Small intestine (tissue), 7 donors: ENCODE measurements around the gene CACNA2D4. TPM values are rescaled to one million over a fixed set of nuclear protein-coding genes. Genes with fewer than 3 reads are reported as not detected.

Experiments used
- DNase-seq, 2 donors: peaks; one replicate each; pipeline versions ENCODE4 v3.0.0 to v3.0.0-alpha.2; 2013
- FAIRE-seq: peaks from 2 replicates; lab custom pipeline; 2012; peaks lifted over from hg19 to GRCh38; lab: Jason Lieb, UNC
- H3K27ac ChIP-seq, 3 donors: one replicate each; pipeline ENCODE4 v1.5.1; 2013; ENCODE audit warnings: low read length in 2 of 3, mild to moderate bottlenecking in 2 of 3, control low read depth in 1 of 3, inconsistent platforms in 1 of 3, low read depth in 1 of 3, moderate library complexity in 1 of 3
- H3K27me3 ChIP-seq, 3 donors: one replicate each; pipeline ENCODE4 v1.6.1; 2013; ENCODE audit warnings: low read length in 3 of 3, inconsistent platforms in 1 of 3; ENCODE audit not compliant: control insufficient read depth in 3 of 3, insufficient read depth in 3 of 3
- H3K36me3 ChIP-seq, 3 donors: one replicate each; pipeline ENCODE4 v1.6.1; 2013; ENCODE audit warnings: low read length in 3 of 3, inconsistent platforms in 1 of 3, low read depth in 1 of 3, mild to moderate bottlenecking in 1 of 3, moderate library complexity in 1 of 3; ENCODE audit not compliant: control insufficient read depth in 3 of 3, insufficient read depth in 2 of 3
- H3K4me1 ChIP-seq, 3 donors: one replicate each; pipeline ENCODE4 v1.6.1; 2013; ENCODE audit warnings: low read length in 2 of 3, inconsistent platforms in 1 of 3, low read depth in 1 of 3, mild to moderate bottlenecking in 1 of 3, moderate library complexity in 1 of 3; ENCODE audit not compliant: control insufficient read depth in 3 of 3, insufficient read depth in 2 of 3
- H3K4me3 ChIP-seq, 3 donors: one replicate each; pipeline ENCODE4 v1.5.1; 2013; ENCODE audit warnings: low read length in 3 of 3, control low read depth in 1 of 3, inconsistent platforms in 1 of 3, low read depth in 1 of 3, mild to moderate bottlenecking in 1 of 3, moderate library complexity in 1 of 3
- H3K9me3 ChIP-seq, 2 donors: one replicate each; pipeline ENCODE4 v1.6.1; 2013; ENCODE audit warnings: low read depth in 1 of 2, low read length in 1 of 2; ENCODE audit not compliant: control insufficient read depth in 2 of 2, insufficient read depth in 1 of 2
- WGBS, 3 donors: extraction: QIAGEN DNeasy Blood & Tissue Kit; methylation state at CpG; one replicate each; pipeline ENCODE4 v1.1.7; 2013; 5-methylcytosine and 5-hydroxymethylcytosine counted together
- polyA plus RNA-seq, 4 donors: library from polyadenylated mRNA; stranded (reverse) in 3 of 4; unstranded in 1 of 4; fragments of 200-250 nt in 3 of 4; fragments of 120-200 nt in 1 of 4; gene quantifications; one replicate each; pipeline versions ENCODE4 v1.2.1 to v1.2.3, GENCODE V29; 2013
- donor health status: healthy with polysubstance abuse.
- donor health status: control.
- donor health status: control.
- donor health status: Bipolar disorder and iron deficiency.
- donor health status: healthy.

Gene CACNA2D4
- polyA plus RNA-seq, 4 donors = 5.5 to 10.8 (median 9.1) TPM

DNA sequence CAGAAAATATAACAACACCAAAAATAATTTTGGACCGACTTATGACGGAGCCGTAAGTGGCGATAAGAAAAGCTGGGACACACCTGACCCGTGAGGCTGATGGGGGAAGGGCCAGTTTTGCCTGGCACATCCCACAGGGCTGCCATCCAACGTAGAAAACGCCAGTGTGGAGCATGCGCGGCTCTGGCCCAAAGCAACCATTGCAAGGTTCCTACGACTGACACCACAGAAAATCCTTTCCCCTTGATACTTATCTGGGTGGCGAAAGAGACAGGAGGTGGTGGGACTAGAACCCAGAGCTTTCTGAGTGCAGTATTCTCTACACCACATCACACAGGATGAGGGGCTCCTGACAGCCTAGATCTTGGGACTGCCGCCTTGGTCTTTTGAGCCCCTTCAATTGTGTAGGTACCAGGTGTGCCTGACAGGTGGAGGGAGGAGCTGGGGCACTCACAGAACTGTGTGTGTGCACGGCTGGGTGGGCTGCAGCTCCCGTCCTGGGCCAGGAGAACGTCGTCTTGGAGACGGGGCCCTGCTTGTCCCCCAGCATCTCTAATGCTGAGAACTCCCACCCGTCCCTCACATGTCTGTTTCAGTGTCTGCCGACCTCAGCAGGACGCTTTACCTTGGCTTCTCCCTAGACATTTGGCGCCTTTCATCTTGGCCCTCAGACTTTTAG lies 17.4 kb upstream of the CACNA2D4 start:
- H3K4me3 ChIP-seq = no peak overlapping the region
- peaks cover 0 to 15% (median 2%) of the 10 kb centered on the region in 3 donors for H3K36me3 ChIP-seq
- no peak for FAIRE-seq
- H3K27ac ChIP-seq = no peak overlapping the region
- 29 to 83% (median 63%) methylated on average over 21 of the region's 21 CpGs for WGBS, 3 donors
- no peaks in the 10 kb centered on the region for H3K9me3 ChIP-seq
- DNase-seq = peak in 1 of 2 donors; percentile 26
- H3K27me3 ChIP-seq = no peaks in the 10 kb centered on the region
- H3K4me1 ChIP-seq = peaks cover 0 to 11% (median 0%) of the 10 kb centered on the region in 3 donors

DNA sequence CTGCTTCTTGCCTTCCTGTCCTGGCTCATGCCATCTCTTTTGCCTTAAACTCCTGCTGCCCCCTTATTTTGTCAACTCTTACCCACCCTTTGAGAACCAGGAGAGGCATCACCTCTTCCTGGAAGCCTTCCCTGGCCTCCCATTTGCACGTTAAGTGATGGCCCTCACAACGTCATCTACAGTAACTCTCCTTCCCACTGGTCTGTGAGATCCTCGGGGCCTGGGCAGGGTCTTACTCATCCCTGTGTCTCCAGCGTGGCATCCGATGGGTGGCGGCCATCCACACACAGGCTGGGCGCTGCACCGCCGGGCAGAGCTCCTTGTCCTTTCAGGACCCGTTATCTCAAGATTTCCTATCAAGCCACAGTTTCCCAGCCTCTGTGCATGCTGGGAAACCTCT lies 16.8 kb upstream of the CACNA2D4 start:
- Histone ChIP-seq H3K27ac (no peak overlapping the region), H3K4me1 (peaks cover 0 to 11% (median 0%) of the 10 kb centered on the region in 3 donors), H3K4me3 (no peak overlapping the region), H3K9me3 (no peaks in the 10 kb centered on the region), H3K36me3 (peaks cover 0 to 11% (median 2%) of the 10 kb centered on the region in 3 donors), H3K27me3 (no peaks in the 10 kb centered on the region)
- DNase-seq (no peak), FAIRE-seq (no peak)
- WGBS, 3 donors = 43 to 85% (median 51%) methylated on average over 10 of the region's 10 CpGs

GRCh38 chr12:1934831-1935230 lies 16.4 kb upstream of the CACNA2D4 start:
- Histone ChIP-seq H3K9me3 (no peaks in the 10 kb centered on the region), H3K4me1 (peaks cover 0 to 10% (median 0%) of the 10 kb centered on the region in 3 donors), H3K4me3 (no peak overlapping the region), H3K27me3 (no peaks in the 10 kb centered on the region), H3K27ac (no peak overlapping the region), H3K36me3 (peaks cover 0 to 11% (median 2%) of the 10 kb centered on the region in 3 donors)
- WGBS, 3 donors = 52 to 78% (median 64%) methylated on average over 12 of the region's 12 CpGs
- DNase-seq = no peak
- no peak for FAIRE-seq

DNA sequence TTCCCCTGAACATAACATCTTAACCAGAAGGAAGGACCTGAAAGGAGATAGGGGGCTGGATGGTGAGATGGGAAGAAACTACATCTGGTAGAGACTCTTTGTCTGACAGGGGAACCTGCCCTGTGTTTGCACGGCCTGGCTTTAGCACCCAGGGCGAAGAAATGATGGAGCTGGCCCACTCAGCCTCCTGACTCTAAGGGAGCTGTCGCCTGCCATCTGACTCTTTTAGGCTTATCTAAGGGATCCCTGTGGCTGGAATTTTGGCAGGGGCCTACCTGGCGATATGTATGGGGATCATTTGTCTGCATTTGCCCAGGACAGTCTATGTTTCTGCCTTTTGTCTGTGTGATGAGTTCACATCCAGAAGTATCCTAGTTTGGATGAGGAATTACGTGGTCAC lies 15.6 kb upstream of the CACNA2D4 start:
- no peak for FAIRE-seq
- no peaks in the 10 kb centered on the region for H3K27me3 ChIP-seq
- no peak overlapping the region for H3K27ac ChIP-seq
- DNase-seq = no peak
- no peaks in the 10 kb centered on the region for H3K9me3 ChIP-seq
- H3K36me3 ChIP-seq = peaks cover 0 to 11% (median 2%) of the 10 kb centered on the region in 3 donors
- no peak overlapping the region for H3K4me3 ChIP-seq
- peaks cover 0 to 4% (median 0%) of the 10 kb centered on the region in 3 donors for H3K4me1 ChIP-seq
- 82 to 86% (median 85%) methylated on average over 5 of the region's 5 CpGs for WGBS, 3 donors

GRCh38 chr12:1933342-1934051 lies 15.0 kb upstream of the CACNA2D4 start:
- FAIRE-seq (no peak), DNase-seq (no peak)
- H3K4me3 ChIP-seq = no peak overlapping the region
- H3K4me1 ChIP-seq = no peaks in the 10 kb centered on the region
- no peak overlapping the region for H3K27ac ChIP-seq
- H3K9me3 ChIP-seq = no peaks in the 10 kb centered on the region
- H3K27me3 ChIP-seq = no peaks in the 10 kb centered on the region
- 74 to 90% (median 86%) methylated on average over 16 of the region's 16 CpGs for WGBS, 3 donors
- peaks cover 0 to 10% (median 2%) of the 10 kb centered on the region in 3 donors for H3K36me3 ChIP-seq

GRCh38 chr12:1932264-1932777 lies 13.9 kb upstream of the CACNA2D4 start:
- Histone ChIP-seq H3K36me3 (peaks cover 0 to 3% (median 0%) of the 10 kb centered on the region in 3 donors), H3K4me1 (no peaks in the 10 kb centered on the region), H3K4me3 (no peak overlapping the region), H3K9me3 (no peaks in the 10 kb centered on the region), H3K27ac (no peak overlapping the region), H3K27me3 (no peaks in the 10 kb centered on the region)
- 20 to 36% (median 36%) methylated on average over 16 of the region's 16 CpGs for WGBS, 3 donors
- DNase-seq = peak in 1 of 2 donors; percentile 75
- no peak for FAIRE-seq

DNA sequence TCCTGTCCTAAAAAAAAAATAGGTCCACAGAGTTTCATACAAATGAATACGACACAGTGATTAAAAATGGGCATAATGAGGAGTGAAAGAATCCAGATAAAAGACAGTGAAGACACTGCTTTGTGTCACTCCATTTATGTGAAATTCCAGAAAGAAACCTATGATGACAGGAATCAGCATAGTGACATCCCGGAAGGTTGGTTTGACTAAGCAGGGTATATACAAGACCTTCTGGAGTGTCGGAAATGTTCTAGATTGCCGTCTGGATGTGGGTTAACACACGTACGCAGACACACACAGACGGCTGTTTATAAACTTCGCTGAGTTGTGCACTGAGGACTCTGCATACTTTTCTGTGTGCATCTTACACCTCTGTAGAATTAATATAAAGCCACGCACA lies 13.2 kb upstream of the CACNA2D4 start:
- Histone ChIP-seq H3K36me3 (no peaks in the 10 kb centered on the region), H3K4me1 (no peaks in the 10 kb centered on the region), H3K27ac (no peak overlapping the region), H3K4me3 (no peak overlapping the region), H3K27me3 (no peaks in the 10 kb centered on the region), H3K9me3 (no peaks in the 10 kb centered on the region)
- 81 to 86% (median 81%) methylated on average over 9 of the region's 9 CpGs for WGBS, 3 donors
- DNase-seq (no peak), FAIRE-seq (no peak)

DNA sequence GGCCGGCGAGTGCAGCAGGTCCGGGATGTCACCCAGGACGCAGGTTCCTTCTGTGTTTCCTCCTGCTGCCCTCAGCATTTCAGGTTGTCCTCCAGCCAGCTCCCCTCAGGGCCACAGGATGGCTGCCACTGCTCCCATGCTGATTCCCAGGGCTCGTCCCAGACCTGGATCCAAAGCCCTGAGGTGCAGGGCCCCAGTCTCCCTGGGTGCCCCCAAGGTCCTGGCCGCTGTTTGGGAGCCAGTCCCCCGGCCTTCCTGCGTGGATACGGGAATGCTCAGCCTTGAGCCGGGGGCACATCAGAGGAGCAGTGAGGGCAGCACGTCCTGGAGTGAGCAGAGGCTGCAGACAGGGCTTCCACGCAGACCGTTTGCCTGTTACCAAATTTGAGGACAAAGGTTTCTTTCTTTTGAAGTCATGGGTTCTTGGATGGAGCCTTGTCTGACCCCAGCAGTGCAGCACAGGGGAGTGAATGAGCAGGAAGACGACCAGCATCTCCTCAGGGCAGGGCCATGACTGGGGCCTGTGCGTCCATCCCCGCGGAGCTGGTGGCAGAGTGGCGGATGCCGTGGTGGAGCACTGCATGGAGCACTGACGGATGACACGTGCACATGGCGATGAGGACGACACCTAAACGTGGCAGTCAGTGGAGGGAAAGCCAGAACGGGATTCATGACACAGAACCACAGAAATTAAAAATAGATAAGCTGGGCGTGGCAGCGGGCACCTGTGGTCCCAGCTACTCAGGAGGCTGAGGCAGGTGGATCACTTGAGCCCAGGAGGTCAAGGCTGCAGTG lies 12.5 kb upstream of the CACNA2D4 start:
- WGBS, 3 donors = 81 to 83% (median 82%) methylated on average over 27 of the region's 27 CpGs
- Histone ChIP-seq H3K36me3 (no peaks in the 10 kb centered on the region), H3K27ac (no peak overlapping the region), H3K4me3 (no peak overlapping the region), H3K9me3 (no peaks in the 10 kb centered on the region), H3K27me3 (no peaks in the 10 kb centered on the region), H3K4me1 (no peaks in the 10 kb centered on the region)
- DNase-seq (no peak), FAIRE-seq (no peak)
